T-cell (primary cell): ENCODE measurements around the gene RAPH1. TPM values are rescaled to one million over a fixed set of nuclear protein-coding genes. Genes with fewer than 3 reads are reported as not detected.

Source experiments
- ATAC-seq, 4 experiments: fragments of 200-7000 bp in 3 of 4; fragments of 150-1000 bp in 1 of 4; cut with Tn5 transposase; replicated peaks in 1 of 4; 1 replicate in 3 of 4; 2 replicates in 1 of 4; pipeline ENCODE4 v1.10.0; 2021; ENCODE audit warnings: moderate library complexity in 3 of 4, mild to moderate bottlenecking in 2 of 4, moderate number of reproducible peaks in 1 of 4
- CTCF ChIA-PET, 2 donors: fragments of 300-600 bp; sonication (Branson Sonifier 250); formaldehyde crosslinking; loops; one replicate each; lab custom pipeline; 2022; ENCODE audit warnings: antibody characterized with exemption in 2 of 2; lab: Charles Lee
- POLR2A ChIA-PET, 2 donors: fragments of 300-600 bp; sonication (Branson Sonifier 250); formaldehyde crosslinking; loops; one replicate each; lab custom pipeline; 2022; ENCODE audit warnings: antibody characterized with exemption in 2 of 2; lab: Charles Lee
- DNase-seq, 35 experiments: peaks; one replicate each; pipeline versions ENCODE4 v3.0.0 to v3.0.0-alpha.2; 2013 to 2023
- H3K27ac ChIP-seq: one replicate; pipeline ENCODE4 v1.5.1; 2013; ENCODE audit warnings: low read length
- H3K27me3 ChIP-seq, 2 experiments: replicated peaks in 1 of 2; 1 replicate in 1 of 2; 2 replicates in 1 of 2; pipeline versions ENCODE4 v1.6.1 to v1.7.0; 2013; ENCODE audit warnings: low read length in 1 of 2, mixed read lengths in 1 of 2; ENCODE audit not compliant: control insufficient read depth in 2 of 2, insufficient read depth in 2 of 2; ENCODE audit errors: extremely low read depth in 1 of 2
- H3K36me3 ChIP-seq, 2 donors: 1 replicate in 1 of 2; 2 replicates in 1 of 2; pipeline versions ENCODE4 v1.6.1 to v1.7.0; 2013; ENCODE audit warnings: low read length in 1 of 2; ENCODE audit not compliant: control insufficient read depth in 2 of 2, insufficient read depth in 1 of 2; ENCODE audit errors: extremely low read depth in 1 of 2
- H3K4me1 ChIP-seq, 2 experiments: 1 replicate in 1 of 2; 2 replicates in 1 of 2; pipeline versions ENCODE4 v1.6.1 to v1.7.0; 2013; ENCODE audit warnings: low read length in 2 of 2, mixed read lengths in 1 of 2; ENCODE audit not compliant: insufficient read depth in 2 of 2, control insufficient read depth in 1 of 2; ENCODE audit errors: extremely low read depth in 1 of 2
- H3K4me3 ChIP-seq, 2 donors: 1 replicate in 1 of 2; 2 replicates in 1 of 2; pipeline versions ENCODE4 v1.5.1 to v1.7.0; 2013; ENCODE audit warnings: mild to moderate bottlenecking in 2 of 2, low read length in 1 of 2, moderate library complexity in 1 of 2; ENCODE audit not compliant: control insufficient read depth in 1 of 2; ENCODE audit errors: extremely low read depth in 1 of 2
- H3K9me3 ChIP-seq: 2 replicates; pipeline ENCODE4 v1.7.0; 2013
- H3K27ac Mint-ChIP-seq, 2 donors: one replicate each; pipeline ENCODE4 v1.8.0; 2020 to 2021; ENCODE audit warnings: mild to moderate bottlenecking in 2 of 2, mixed read lengths in 2 of 2
- H3K27me3 Mint-ChIP-seq, 2 donors: one replicate each; pipeline ENCODE4 v1.8.0; 2021 to 2022; ENCODE audit warnings: mixed read lengths in 2 of 2
- H3K36me3 Mint-ChIP-seq: one replicate; pipeline ENCODE4 v1.8.0; 2021; ENCODE audit warnings: mixed read lengths
- H3K4me1 Mint-ChIP-seq, 3 donors: one replicate each; pipeline ENCODE4 v1.8.0; 2020 to 2022; ENCODE audit warnings: mixed read lengths in 3 of 3, mild to moderate bottlenecking in 1 of 3
- H3K4me3 Mint-ChIP-seq, 3 donors: one replicate each; pipeline ENCODE4 v1.8.0; 2020 to 2022; ENCODE audit warnings: mild to moderate bottlenecking in 3 of 3, mixed read lengths in 3 of 3, moderate library complexity in 3 of 3
- H3K9me3 Mint-ChIP-seq, 3 donors: one replicate each; pipeline ENCODE4 v1.8.0; 2020 to 2022; ENCODE audit warnings: mixed read lengths in 3 of 3
- WGBS: methylation state at CpG from one replicate; pipeline ENCODE4 v1.1.5; 2013; ENCODE audit warnings: missing lambda C conversion rate; ENCODE audit not compliant: insufficient coverage; 5-methylcytosine and 5-hydroxymethylcytosine counted together
- total RNA-seq, 35 experiments: library from RNA in 6 of 35; stranded (reverse) in 6 of 35; fragments of 120-200 nt in 1 of 35; gene quantifications; one replicate each; pipeline versions ENCODE4 v1.2.1 to v1.2.4 and lab custom pipeline; 2013 to 2026

The RAPH1 gene
- total RNA-seq, 5 donors from 2014 or later (not counting 1 experiment from before 2014, with no cell fraction given): 1.4 to 4.4 (median 2.8) TPM

- peaks cover 12% of the 10 kb centered on the region for H3K36me3 Mint-ChIP-seq
- CTCF ChIA-PET: no interaction called here
- Histone ChIP-seq H3K27me3 (no peaks in the 10 kb centered on the region), H3K4me1 (no peaks in the 10 kb centered on the region), H3K36me3 (no peaks in the 10 kb centered on the region), H3K4me3 (no peak overlapping the region), H3K9me3 (no peaks in the 10 kb centered on the region), H3K27ac (no peak overlapping the region)
- no peaks in the 10 kb centered on the region for H3K27me3 Mint-ChIP-seq
- no peak overlapping the region for H3K4me3 Mint-ChIP-seq
- H3K9me3 Mint-ChIP-seq: no peaks in the 10 kb centered on the region
- POLR2A ChIA-PET: no interaction called here
- ATAC-seq (no peak), DNase-seq (no peak)
- WGBS: 90% methylated on average over 3 of the region's 3 CpGs
- H3K27ac Mint-ChIP-seq: no peak overlapping the region
- H3K4me1 Mint-ChIP-seq: peaks cover 3 to 9% (median 6%) of the 10 kb centered on the region in 3 donors
Observed at GRCh38 chr2:203360833-203361430, 174.2 kb downstream of the RAPH1 start.

DNA sequence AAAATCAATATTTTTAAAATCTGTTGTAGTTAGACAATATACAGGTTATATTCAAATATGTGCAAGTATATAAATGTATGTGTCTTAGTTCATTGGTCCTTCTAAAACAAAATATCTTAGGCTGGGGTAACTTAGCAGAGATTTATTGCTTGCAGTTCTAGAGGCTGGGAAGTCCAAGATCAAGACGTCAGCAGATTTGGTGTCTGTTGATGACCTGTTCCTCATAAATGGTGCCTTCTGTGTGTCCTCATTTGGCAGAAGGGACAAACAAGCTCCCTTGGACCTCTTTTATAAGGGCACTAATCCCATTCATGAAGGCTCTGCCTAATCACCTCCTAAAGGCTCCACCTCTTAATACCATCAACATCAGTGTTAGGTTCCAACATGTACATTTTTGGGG, 175.7 kb downstream of the RAPH1 start:
- DNase-seq: no peak
- Histone ChIP-seq H3K4me1 (no peaks in the 10 kb centered on the region), H3K27ac (no peak overlapping the region), H3K9me3 (no peaks in the 10 kb centered on the region), H3K4me3 (no peak overlapping the region), H3K27me3 (no peaks in the 10 kb centered on the region), H3K36me3 (peaks cover 0 to 4% of the 10 kb centered on the region in 2 donors)
- 100% methylated on average over 1 of the region's 1 CpG for WGBS
- no peaks in the 10 kb centered on the region for H3K27me3 Mint-ChIP-seq
- POLR2A ChIA-PET: interaction anchor here in 1 of 2 donors (0.6 kb wide), 1 partner anchor 377 kb away, joined by 4 read pairs; no protein-coding TSS in a partner anchor
- CTCF ChIA-PET: no interaction called here
- no peak overlapping the region for H3K27ac Mint-ChIP-seq
- peaks cover 3 to 9% (median 6%) of the 10 kb centered on the region in 3 donors for H3K4me1 Mint-ChIP-seq
- ATAC-seq: no peak
- no peak overlapping the region for H3K4me3 Mint-ChIP-seq
- H3K36me3 Mint-ChIP-seq: peaks cover 14% of the 10 kb centered on the region
- no peaks in the 10 kb centered on the region for H3K9me3 Mint-ChIP-seq

GRCh38 chr2:203354966-203355365, 180.1 kb downstream of the RAPH1 start:
- H3K4me1 Mint-ChIP-seq: peaks cover 0 to 1% (median 0%) of the 10 kb centered on the region in 3 donors

DNA sequence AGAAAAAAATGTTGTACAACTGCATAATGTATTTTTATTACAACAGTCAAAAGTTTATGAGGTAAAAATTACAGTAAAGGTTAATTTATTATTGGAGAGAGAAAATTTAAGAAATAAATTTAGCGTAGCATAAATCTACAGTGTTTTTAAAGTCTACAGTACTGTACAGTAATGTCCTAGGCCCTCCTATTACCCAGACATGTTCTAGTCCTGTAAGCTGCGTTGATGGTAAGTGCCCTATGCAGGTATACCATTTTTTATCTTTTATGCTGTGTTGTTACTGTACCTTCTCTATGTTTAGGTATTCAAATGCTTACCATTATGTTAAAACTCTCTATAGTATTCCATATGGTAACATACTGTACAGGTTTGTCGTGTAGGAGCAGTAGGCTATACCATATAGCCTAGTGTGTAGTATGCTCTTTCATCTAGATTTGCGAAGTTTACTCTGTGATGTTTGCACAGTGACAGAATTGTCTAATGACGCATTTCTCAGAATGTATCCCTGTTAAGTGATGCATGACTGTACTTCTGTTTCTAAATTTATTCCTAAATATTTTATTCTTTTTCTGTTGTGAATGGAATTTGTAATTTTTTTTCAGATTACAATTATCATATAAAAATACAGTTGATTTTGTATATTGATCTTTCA, 182.4 kb downstream of the RAPH1 start:
- CTCF ChIA-PET: interaction anchor here in 1 of 2 donors (0.6 kb wide), 1 partner anchor 743 kb away, joined by 3 read pairs; no protein-coding TSS in a partner anchor
- Histone ChIP-seq H3K36me3 (peaks cover 0 to 4% of the 10 kb centered on the region in 2 donors), H3K4me3 (no peak overlapping the region), H3K27me3 (no peaks in the 10 kb centered on the region), H3K27ac (no peak overlapping the region), H3K4me1 (no peaks in the 10 kb centered on the region), H3K9me3 (no peaks in the 10 kb centered on the region)
- Mint-ChIP-seq H3K4me3 (no peak overlapping the region), H3K4me1 (peaks cover 0 to 1% (median 0%) of the 10 kb centered on the region in 3 donors), H3K27me3 (no peaks in the 10 kb centered on the region), H3K27ac (no peak overlapping the region), H3K36me3 (peaks cover 18% of the 10 kb centered on the region), H3K9me3 (no peaks in the 10 kb centered on the region)
- WGBS: no CpG with 5 or more reads among the region's 5 CpGs
- ATAC-seq (no peak), DNase-seq (no peak)
- POLR2A ChIA-PET: no interaction called here

More at GRCh38 chr2:203354966-203355365, 180.1 kb downstream of the RAPH1 start:
- no peak overlapping the region for H3K27ac Mint-ChIP-seq
- no peak for ATAC-seq
- DNase-seq: no peak
- no peaks in the 10 kb centered on the region for H3K9me3 Mint-ChIP-seq
- H3K27ac ChIP-seq: no peak overlapping the region
- H3K27me3 Mint-ChIP-seq: no peaks in the 10 kb centered on the region
- POLR2A ChIA-PET: no interaction called here
- no peaks in the 10 kb centered on the region for H3K9me3 ChIP-seq
- H3K36me3 Mint-ChIP-seq: peaks cover 26% of the 10 kb centered on the region
- H3K4me1 ChIP-seq: no peaks in the 10 kb centered on the region
- peaks cover 0 to 4% of the 10 kb centered on the region in 2 donors for H3K36me3 ChIP-seq
- CTCF ChIA-PET: no interaction called here
- WGBS: 94% methylated on average over 2 of the region's 3 CpGs
- H3K4me3 Mint-ChIP-seq: no peak overlapping the region
- no peak overlapping the region for H3K4me3 ChIP-seq
- H3K27me3 ChIP-seq: no peaks in the 10 kb centered on the region

DNA sequence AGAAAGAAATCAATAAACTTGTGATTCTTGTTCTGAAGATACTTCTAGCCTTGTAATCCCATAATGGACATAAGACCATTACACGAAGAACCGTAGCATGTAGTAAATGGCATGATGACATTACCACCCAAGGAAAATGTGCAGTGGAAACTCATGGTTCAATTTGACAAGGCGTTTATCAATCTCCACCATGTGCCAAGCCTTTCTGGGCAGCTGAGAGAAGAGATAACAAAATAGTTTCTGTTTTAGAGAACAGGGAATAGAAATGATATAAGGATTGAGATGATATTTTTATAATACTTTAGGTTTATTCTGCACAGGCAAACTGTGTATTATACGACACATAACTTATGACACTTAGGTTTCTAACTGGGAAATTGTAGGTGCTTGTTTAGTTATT, 187.7 kb downstream of the RAPH1 start:
- ChIA-PET POLR2A (interaction anchor here in 1 of 2 donors (0.6 kb wide), 1 partner anchor 30 kb away, joined by 3 read pairs; no protein-coding TSS in a partner anchor), CTCF (no interaction called here)
- Mint-ChIP-seq H3K27ac (no peak overlapping the region), H3K4me1 (peaks cover 0 to 9% (median 6%) of the 10 kb centered on the region in 3 donors), H3K9me3 (no peaks in the 10 kb centered on the region), H3K4me3 (no peak overlapping the region), H3K36me3 (peaks cover 25% of the 10 kb centered on the region), H3K27me3 (no peaks in the 10 kb centered on the region)
- H3K27me3 ChIP-seq: no peaks in the 10 kb centered on the region
- no peaks in the 10 kb centered on the region for H3K4me1 ChIP-seq
- peaks cover 3 to 5% of the 10 kb centered on the region in 2 donors for H3K36me3 ChIP-seq
- H3K4me3 ChIP-seq: no peak overlapping the region
- H3K9me3 ChIP-seq: no peaks in the 10 kb centered on the region
- DNase-seq: no peak
- WGBS: no CpG with 5 or more reads among the region's 4 CpGs
- no peak overlapping the region for H3K27ac ChIP-seq
- no peak for ATAC-seq

GRCh38 chr2:203346612-203347011, 188.5 kb downstream of the RAPH1 start:
- no CpG with 5 or more reads among the region's 1 CpG for WGBS
- Histone ChIP-seq H3K9me3 (no peaks in the 10 kb centered on the region), H3K27me3 (no peaks in the 10 kb centered on the region), H3K4me1 (no peaks in the 10 kb centered on the region), H3K36me3 (peaks cover 3 to 5% of the 10 kb centered on the region in 2 donors), H3K4me3 (no peak overlapping the region), H3K27ac (no peak overlapping the region)
- POLR2A ChIA-PET: interaction anchor here in 1 of 2 donors (0.6 kb wide), 2 partner anchors 31 to 42 kb away, joined by 3 read pairs; no protein-coding TSS in a partner anchor
- no peak overlapping the region for H3K4me3 Mint-ChIP-seq
- peaks cover 2 to 9% (median 6%) of the 10 kb centered on the region in 3 donors for H3K4me1 Mint-ChIP-seq
- ATAC-seq: no peak
- H3K36me3 Mint-ChIP-seq: peaks cover 27% of the 10 kb centered on the region
- no peak for DNase-seq
- H3K27me3 Mint-ChIP-seq: no peaks in the 10 kb centered on the region
- no peak overlapping the region for H3K27ac Mint-ChIP-seq
- CTCF ChIA-PET: no interaction called here
- no peaks in the 10 kb centered on the region for H3K9me3 Mint-ChIP-seq
